Melanocyte of skin (primary cell): ENCODE results near the gene DHRS7B. TPM values are rescaled to one million over a fixed set of nuclear protein-coding genes. Genes with fewer than 3 reads are reported as not detected.

Experiments
- small RNA-seq, 2 donors: library from RNA; depleted of rRNA; stranded (forward); fragments of <200 nt; gene quantifications; one replicate each; pipeline ENCODE3, GENCODE V24; 2012
- total RNA-seq, 2 donors: library from RNA; depleted of rRNA; stranded (reverse); fragments of >200 nt; gene quantifications; 2 replicates each; pipeline ENCODE4 v1.2.3, GENCODE V29; 2012

The DHRS7B gene
- 10 to 100 TPM; 26.0 to 27.2 TPM for total RNA-seq

GRCh38 chr17:21126645-21127508 is at the start of gene DHRS7B:
Gene DHRS7B, plus strand, starts transcription at chr17:21126964. Its CDS starts 8 bp downstream, at chr17:21126972.

GRCh38 chr17:21214015-21214776 is 87.4 kb downstream of the DHRS7B start, which contains the start of gene TMEM11:
Gene TMEM11, minus strand, starts transcription at chr17:21214161. Its CDS starts 9 bp downstream, at chr17:21214152.

Small RNA genes lying within 50 kb of the gene (small RNA-seq; reads per million reads assigned to genes)
- gene RN7SL426P = 0 reads per million in 2 donors

Other genes with a start within 250 kb of the DHRS7B start
- 100 to 1,000 TPM; 221 to 226 TPM for gene USP22, start 84.0 kb upstream of the DHRS7B start, total RNA-seq
- 10 to 100 TPM; 15.8 to 28.3 TPM for gene TMEM11, start 87.2 kb downstream of the DHRS7B start, total RNA-seq
- gene NATD1, start 126.4 kb downstream of the DHRS7B start, total RNA-seq = 1 to 10 TPM; 2.0 to 3.4 TPM
- gene MAP2K3, start 157.7 kb downstream of the DHRS7B start, total RNA-seq = 10 to 100 TPM; 20.0 to 31.6 TPM
- gene KCNJ12, start 249.4 kb downstream of the DHRS7B start, total RNA-seq = under 1 TPM; 0.34 to 1.00 TPM